Measurements from ENCODE around the gene ISCU.

The ISCU gene

GRCh38 chr12:108599541-108599940 is 37.1 kb downstream of the ISCU start:
- TF ChIP-seq ZNF70 (CRISPR knock-in tag; IDR thresholded peaks at IDR 0.05), result no peak
- no peak for TF ChIP-seq RARB (CRISPR knock-in tag; IDR thresholded peaks at IDR 0.05)
- no peak for TF ChIP-seq ARNTL (CRISPR knock-in tag; IDR thresholded peaks at IDR 0.05; ENCODE audit: borderline replicate concordance, low read depth)
- TF ChIP-seq, protein P1, sequence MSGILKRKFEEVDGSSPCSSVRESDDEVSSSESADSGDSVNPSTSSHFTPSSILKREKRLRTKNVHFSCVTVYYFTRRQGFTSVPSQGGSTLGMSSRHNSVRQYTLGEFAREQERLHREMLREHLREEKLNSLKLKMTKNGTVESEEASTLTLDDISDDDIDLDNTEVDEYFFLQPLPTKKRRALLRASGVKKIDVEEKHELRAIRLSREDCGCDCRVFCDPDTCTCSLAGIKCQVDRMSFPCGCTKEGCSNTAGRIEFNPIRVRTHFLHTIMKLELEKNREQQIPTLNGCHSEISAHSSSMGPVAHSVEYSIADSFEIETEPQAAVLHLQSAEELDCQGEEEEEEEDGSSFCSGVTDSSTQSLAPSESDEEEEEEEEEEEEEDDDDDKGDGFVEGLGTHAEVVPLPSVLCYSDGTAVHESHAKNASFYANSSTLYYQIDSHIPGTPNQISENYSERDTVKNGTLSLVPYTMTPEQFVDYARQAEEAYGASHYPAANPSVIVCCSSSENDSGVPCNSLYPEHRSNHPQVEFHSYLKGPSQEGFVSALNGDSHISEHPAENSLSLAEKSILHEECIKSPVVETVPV (CRISPR knock-in tag; IDR thresholded peaks at IDR 0.05), result no peak
- TF ChIP-seq, protein P2, sequence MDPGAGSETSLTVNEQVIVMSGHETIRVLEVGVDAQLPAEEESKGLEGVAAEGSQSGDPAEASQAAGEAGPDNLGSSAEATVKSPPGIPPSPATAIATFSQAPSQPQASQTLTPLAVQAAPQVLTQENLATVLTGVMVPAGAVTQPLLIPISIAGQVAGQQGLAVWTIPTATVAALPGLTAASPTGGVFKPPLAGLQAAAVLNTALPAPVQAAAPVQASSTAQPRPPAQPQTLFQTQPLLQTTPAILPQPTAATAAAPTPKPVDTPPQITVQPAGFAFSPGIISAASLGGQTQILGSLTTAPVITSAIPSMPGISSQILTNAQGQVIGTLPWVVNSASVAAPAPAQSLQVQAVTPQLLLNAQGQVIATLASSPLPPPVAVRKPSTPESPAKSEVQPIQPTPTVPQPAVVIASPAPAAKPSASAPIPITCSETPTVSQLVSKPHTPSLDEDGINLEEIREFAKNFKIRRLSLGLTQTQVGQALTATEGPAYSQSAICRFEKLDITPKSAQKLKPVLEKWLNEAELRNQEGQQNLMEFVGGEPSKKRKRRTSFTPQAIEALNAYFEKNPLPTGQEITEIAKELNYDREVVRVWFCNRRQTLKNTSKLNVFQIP (CRISPR knock-in tag; IDR thresholded peaks at IDR 0.05; ENCODE audit: borderline replicate concordance, low read depth), result no peak
- no peak for TF ChIP-seq OSR1 (CRISPR knock-in tag; IDR thresholded peaks at IDR 0.05)
- no peak for TF ChIP-seq TSHZ2 (CRISPR knock-in tag; IDR thresholded peaks at IDR 0.05)
- no peak for TF ChIP-seq PPARA (CRISPR knock-in tag; IDR thresholded peaks at IDR 0.05; ENCODE audit: borderline replicate concordance)
- no peak for TF ChIP-seq TOX (CRISPR knock-in tag; IDR thresholded peaks at IDR 0.05; ENCODE audit: borderline replicate concordance)
- TF ChIP-seq SNAI2 (CRISPR knock-in tag; IDR thresholded peaks at IDR 0.05), result no peak
- no peak for TF ChIP-seq TCF4 (CRISPR knock-in tag; IDR thresholded peaks at IDR 0.05; ENCODE audit: borderline replicate concordance)
- no peak for TF ChIP-seq GLIS3 (CRISPR knock-in tag; IDR thresholded peaks at IDR 0.05)
- no peak for TF ChIP-seq ZFP3 (CRISPR knock-in tag; IDR thresholded peaks at IDR 0.05)
- TF ChIP-seq CREB5 (CRISPR knock-in tag; IDR thresholded peaks at IDR 0.05; ENCODE audit: low read depth), result no peak
- ATAC-seq, result no peak

DNA sequence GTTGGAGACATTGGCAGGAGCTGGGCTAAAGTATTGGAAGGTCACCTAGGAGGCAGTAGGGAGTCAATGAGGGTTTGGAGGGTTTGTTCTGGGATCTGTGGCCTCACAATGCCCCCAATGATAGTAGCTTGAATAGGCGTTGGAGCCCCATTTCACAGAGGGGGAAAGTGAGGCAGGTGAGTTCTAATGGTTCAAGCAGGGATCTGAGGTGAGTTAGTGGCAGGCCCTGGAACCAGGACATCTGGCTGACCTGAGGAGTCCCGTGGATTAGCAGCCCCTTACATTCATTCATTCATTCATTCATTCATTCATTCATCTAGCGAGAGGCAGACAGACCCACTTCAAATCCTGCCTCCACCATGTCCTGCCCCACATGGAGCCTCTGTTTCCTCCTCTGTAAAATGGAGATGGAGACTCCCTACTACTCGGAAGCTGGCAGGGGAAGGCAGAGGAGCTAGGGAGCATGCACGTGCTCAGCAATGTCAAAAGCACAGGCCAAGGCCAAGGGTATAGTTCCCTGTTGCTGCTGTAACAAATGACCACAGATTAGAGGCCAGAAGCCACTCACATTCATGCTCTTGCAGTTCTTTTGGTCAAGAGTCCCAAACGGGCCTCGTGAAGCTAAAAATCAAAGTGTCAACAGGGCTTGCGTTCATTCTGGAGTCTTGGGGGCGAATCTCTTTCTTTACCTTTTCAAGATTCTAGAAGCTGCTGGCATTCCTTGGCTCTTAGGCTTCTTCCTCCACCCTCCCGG is 37.7 kb downstream of the ISCU start:
- ATAC-seq, result no peak
- TF ChIP-seq RARB (CRISPR knock-in tag; IDR thresholded peaks at IDR 0.05) (no peak), PATZ1 (CRISPR knock-in tag; IDR thresholded peaks at IDR 0.05; ENCODE audit: borderline replicate concordance) (no peak), ZFP3 (CRISPR knock-in tag; IDR thresholded peaks at IDR 0.05) (no peak), TSHZ2 (CRISPR knock-in tag; IDR thresholded peaks at IDR 0.05) (no peak), TCF4 (CRISPR knock-in tag; IDR thresholded peaks at IDR 0.05; ENCODE audit: borderline replicate concordance) (no peak), ZNF8 (CRISPR knock-in tag; IDR thresholded peaks at IDR 0.05) (no peak), PPARA (CRISPR knock-in tag; IDR thresholded peaks at IDR 0.05; ENCODE audit: borderline replicate concordance) (no peak)
- TF ChIP-seq, protein P1 (CRISPR knock-in tag; IDR thresholded peaks at IDR 0.05), result no peak
- TF ChIP-seq, protein P2 (CRISPR knock-in tag; IDR thresholded peaks at IDR 0.05; ENCODE audit: borderline replicate concordance, low read depth), result no peak

Measured in SK-N-SH treated with all-trans-retinoic acid at 6 μM for 48 hours (cell line).